OCI-LY1 (cell line): ENCODE measurements around the gene ZDHHC1.

Experiments used
- H2AFZ ChIP-seq: fragments of 200-600 bp; sonication (generic), shearing (Covaris generic); 2 replicates; pipeline ENCODE4 v1.6.0; 2014; ENCODE audit warnings: antibody characterized with exemption, mild to moderate bottlenecking, low read length
- H3F3A ChIP-seq: fragments of 200-600 bp; sonication (generic), shearing (Covaris generic); 2 replicates; pipeline ENCODE4 v1.6.0; 2014; ENCODE audit warnings: mild to moderate bottlenecking, antibody characterized with exemption, low read length, moderate library complexity; ENCODE audit not compliant: insufficient read depth
- H3K27ac ChIP-seq: fragments of 200-600 bp; sonication (generic); 2 replicates; pipeline ENCODE4 v1.5.1; 2014; ENCODE audit warnings: low read length, mixed run types, mild to moderate bottlenecking, low read depth; ENCODE audit not compliant: poor library complexity, severe bottlenecking
- H3K27me3 ChIP-seq: fragments of 200-600 bp; sonication (generic); 2 replicates; pipeline ENCODE4 v1.6.0; 2014; ENCODE audit warnings: antibody characterized with exemption, mild to moderate bottlenecking, low read length, moderate library complexity; ENCODE audit not compliant: insufficient read depth
- H3K36me3 ChIP-seq: fragments of 200-600 bp; sonication (generic); 2 replicates; pipeline ENCODE4 v1.6.1; 2014; ENCODE audit warnings: mild to moderate bottlenecking, antibody characterized with exemption, low read length, moderate library complexity, mixed read lengths; ENCODE audit not compliant: insufficient read depth
- H3K4me1 ChIP-seq: fragments of 200-600 bp; sonication (generic); 2 replicates; pipeline ENCODE4 v1.5.1; 2014; ENCODE audit warnings: mild to moderate bottlenecking, low read length, moderate library complexity; ENCODE audit not compliant: insufficient read depth, severe bottlenecking
- H3K4me2 ChIP-seq: fragments of 200-600 bp; sonication (generic), shearing (Covaris generic); 2 replicates; pipeline ENCODE4 v1.6.1; 2014; ENCODE audit warnings: low read length
- H3K4me3 ChIP-seq: fragments of 200-600 bp; sonication (generic); 2 replicates; pipeline ENCODE4 v1.5.1; 2014; ENCODE audit warnings: low read length, low read depth, mild to moderate bottlenecking, mixed read lengths; ENCODE audit not compliant: poor library complexity, severe bottlenecking
- H3K79me2 ChIP-seq: fragments of 200-600 bp; shearing (Covaris generic); 2 replicates; pipeline ENCODE4 v1.6.1; 2016; ENCODE audit warnings: mixed run types, low read length, mixed read lengths; ENCODE audit not compliant: insufficient read depth
- H3K9ac ChIP-seq: fragments of 200-600 bp; sonication (generic), shearing (Covaris generic); 2 replicates; pipeline ENCODE4 v1.6.1; 2014; ENCODE audit warnings: mild to moderate bottlenecking, low read length, mixed read lengths
- H3K9me2 ChIP-seq: fragments of 200-600 bp; sonication (generic), shearing (Covaris generic); 2 replicates; pipeline ENCODE4 v1.6.1; 2014; ENCODE audit warnings: low read depth, mild to moderate bottlenecking, low read length, mixed read lengths
- H3K9me3 ChIP-seq: fragments of 200-600 bp; shearing (Covaris generic); 2 replicates; pipeline ENCODE4 v1.6.1; 2014; ENCODE audit warnings: low read length, mixed read lengths
- H4K20me1 ChIP-seq: fragments of 200-600 bp; sonication (generic), shearing (Covaris generic); 2 replicates; pipeline ENCODE4 v1.6.0; 2016; ENCODE audit warnings: mild to moderate bottlenecking, low read length; ENCODE audit not compliant: insufficient read depth
- CTCF ChIP-seq: fragments of 200-600 bp; sonication (generic), shearing (Covaris generic); IDR thresholded peaks from 2 replicates; pipeline ENCODE4 v1.5.1; 2017; ENCODE audit warnings: mild to moderate bottlenecking, antibody characterized with exemption, low read length, moderate library complexity, mixed read lengths

The ZDHHC1 gene

GRCh38 chr16:67407176-67407787 lies 9.0 kb downstream of the ZDHHC1 start:
- Histone ChIP-seq H3F3A (no peaks in the 10 kb centered on the region), H3K79me2 (no peaks in the 10 kb centered on the region), H2AFZ (no peak overlapping the region), H3K4me1 (no peaks in the 10 kb centered on the region), H3K9me3 (no peaks in the 10 kb centered on the region), H3K27me3 (no peaks in the 10 kb centered on the region; the same call in 1 of the 2 replicates), H3K4me3 (no peak overlapping the region), H3K9ac (no peak overlapping the region), H3K9me2 (no peaks in the 10 kb centered on the region), H3K27ac (no peak overlapping the region), H4K20me1 (no peaks in the 10 kb centered on the region), H3K4me2 (no peak overlapping the region), H3K36me3 (no peaks in the 10 kb centered on the region)
- TF ChIP-seq CTCF = no peak

- no peak overlapping the region for H3K9ac ChIP-seq
- no peaks in the 10 kb centered on the region for H3K9me3 ChIP-seq
- no peak for TF ChIP-seq CTCF
- no peaks in the 10 kb centered on the region for H3F3A ChIP-seq
- H3K4me1 ChIP-seq = no peaks in the 10 kb centered on the region
- H3K27ac ChIP-seq = no peak overlapping the region
- H2AFZ ChIP-seq = no peak overlapping the region
- H3K4me2 ChIP-seq = no peak overlapping the region
- H3K27me3 ChIP-seq = no peaks in the 10 kb centered on the region; the same call in 1 of the 2 replicates
- no peaks in the 10 kb centered on the region for H3K79me2 ChIP-seq
- no peaks in the 10 kb centered on the region for H3K36me3 ChIP-seq
- no peak overlapping the region for H3K4me3 ChIP-seq
- H3K9me2 ChIP-seq = no peaks in the 10 kb centered on the region
- no peaks in the 10 kb centered on the region for H4K20me1 ChIP-seq
Observed at GRCh38 chr16:67406111-67406971, 9.9 kb downstream of the ZDHHC1 start.

GRCh38 chr16:67405336-67405735 lies 10.9 kb downstream of the ZDHHC1 start:
- Histone ChIP-seq H3F3A (no peaks in the 10 kb centered on the region), H3K79me2 (no peaks in the 10 kb centered on the region), H3K9ac (no peak overlapping the region), H3K9me2 (no peaks in the 10 kb centered on the region), H3K4me1 (no peaks in the 10 kb centered on the region), H3K36me3 (no peaks in the 10 kb centered on the region), H3K4me3 (no peak overlapping the region), H3K27ac (no peak overlapping the region), H3K4me2 (no peak overlapping the region), H3K27me3 (no peaks in the 10 kb centered on the region; the same call in 1 of the 2 replicates), H4K20me1 (no peaks in the 10 kb centered on the region), H3K9me3 (no peaks in the 10 kb centered on the region), H2AFZ (no peak overlapping the region)
- TF ChIP-seq CTCF = no peak
